Smooth muscle cell (in vitro differentiated cells): Measurements from ENCODE around the gene TRIP13. TPM values are rescaled to one million over a fixed set of nuclear protein-coding genes. Genes with fewer than 3 reads are reported as not detected.

Source experiments
- DNase-seq: peaks from one replicate; lab custom pipeline; 2025; ENCODE audit not compliant: unreplicated experiment; lab: John Stamatoyannopoulos, UW
- H2AFZ ChIP-seq: fragments of 200-600 bp; sonication (generic); 2 replicates; pipeline ENCODE4 v1.6.0; 2016; ENCODE audit warnings: antibody characterized with exemption, low read depth, mild to moderate bottlenecking
- H3F3A ChIP-seq: fragments of 200-600 bp; sonication (generic); 2 replicates; pipeline ENCODE4 v1.6.0; 2017; ENCODE audit warnings: antibody characterized with exemption, low read depth
- H3K27ac ChIP-seq: fragments of 200-600 bp; sonication (generic); 2 replicates; pipeline ENCODE4 v1.5.1; 2016; ENCODE audit warnings: low read depth, mild to moderate bottlenecking
- H3K27me3 ChIP-seq: fragments of 200-600 bp; sonication (generic); 2 replicates; pipeline ENCODE4 v1.6.1; 2016; ENCODE audit warnings: low read depth, mild to moderate bottlenecking
- H3K36me3 ChIP-seq: fragments of 200-600 bp; sonication (generic); 2 replicates; pipeline ENCODE4 v1.5.1; 2016; ENCODE audit warnings: low read depth
- H3K4me1 ChIP-seq: fragments of 200-600 bp; sonication (generic); 2 replicates; pipeline ENCODE4 v1.5.1; 2016; ENCODE audit warnings: low read depth
- H3K4me2 ChIP-seq: fragments of 200-600 bp; sonication (generic); 2 replicates; pipeline ENCODE4 v1.6.0; 2016; ENCODE audit warnings: mild to moderate bottlenecking
- H3K4me3 ChIP-seq: fragments of 200-600 bp; sonication (generic); 2 replicates; pipeline ENCODE4 v1.5.1; 2016; ENCODE audit warnings: mild to moderate bottlenecking
- H3K79me2 ChIP-seq: fragments of 200-600 bp; sonication (generic); 2 replicates; pipeline ENCODE4 v1.6.0; 2016; ENCODE audit warnings: low read depth, mild to moderate bottlenecking
- H3K9ac ChIP-seq: fragments of 200-600 bp; sonication (generic); 2 replicates; pipeline ENCODE4 v1.6.0; 2016; ENCODE audit warnings: low read depth
- H3K9me3 ChIP-seq: fragments of 200-600 bp; sonication (generic); replicated peaks from 2 replicates; pipeline ENCODE4 v1.5.1; 2016; ENCODE audit warnings: low read depth
- H4K20me1 ChIP-seq: fragments of 200-600 bp; sonication (generic); 2 replicates; pipeline ENCODE4 v1.6.0; 2016; ENCODE audit warnings: low read depth
- CTCF ChIP-seq: fragments of 200-600 bp; sonication (generic); IDR thresholded peaks from 2 replicates; pipeline ENCODE4 v1.5.1; 2017; ENCODE audit warnings: borderline replicate concordance, mild to moderate bottlenecking, antibody characterized with exemption; ENCODE audit not compliant: insufficient read depth, poor library complexity, severe bottlenecking
- WGBS: methylation state at CpG from one replicate; pipeline ENCODE4 v1.1.7; 2016; ENCODE audit warnings: low lambda C conversion rate; 5-methylcytosine and 5-hydroxymethylcytosine counted together
- polyA plus RNA-seq: library from polyadenylated mRNA; unstranded; fragments of >200 nt; fragmentation: Nextera tagmentation; extraction: Ambion mirVana; gene quantifications from 2 replicates; pipeline ENCODE4 v1.2.1, GENCODE V29; 2016
- total RNA-seq: library from RNA; depleted of rRNA; stranded (reverse); fragments of >200 nt; gene quantifications from 2 replicates; pipeline ENCODE4 v1.2.3, GENCODE V29; 2014

Gene TRIP13
- total and polyA plus RNA-seq, 2 experiments from 2014 or later: 8.4 to 12.0 TPM

GRCh38 chr5:861442-862366, 31.0 kb upstream of the TRIP13 start:
- 91% methylated on average over 22 of the region's 22 CpGs for WGBS
- Histone ChIP-seq H3K9me3 (no peaks in the 10 kb centered on the region), H3K4me3 (no peak overlapping the region), H3K27me3 (no peaks in the 10 kb centered on the region), H3K9ac (no peak overlapping the region), H3K27ac (no peak overlapping the region), H3F3A (no peaks in the 10 kb centered on the region), H3K4me2 (no peak overlapping the region), H3K4me1 (no peaks in the 10 kb centered on the region), H2AFZ (no peak overlapping the region), H3K79me2 (peaks cover 4% of the 10 kb centered on the region), H4K20me1 (no peaks in the 10 kb centered on the region), H3K36me3 (no peaks in the 10 kb centered on the region)
- no peak for DNase-seq
- no peak for TF ChIP-seq CTCF

GRCh38 chr5:862367-863243, 30.1 kb upstream of the TRIP13 start:
- Histone ChIP-seq H2AFZ (no peak overlapping the region), H3K4me3 (no peak overlapping the region), H4K20me1 (no peaks in the 10 kb centered on the region), H3K27ac (no peak overlapping the region), H3K4me2 (no peak overlapping the region), H3K9ac (no peak overlapping the region), H3F3A (no peaks in the 10 kb centered on the region), H3K27me3 (no peaks in the 10 kb centered on the region), H3K4me1 (no peaks in the 10 kb centered on the region), H3K79me2 (peaks cover 4% of the 10 kb centered on the region), H3K36me3 (no peaks in the 10 kb centered on the region), H3K9me3 (no peaks in the 10 kb centered on the region)
- WGBS: 90% methylated on average over 25 of the region's 25 CpGs
- TF ChIP-seq CTCF: no peak
- DNase-seq: no peak

GRCh38 chr5:863244-863805, 29.4 kb upstream of the TRIP13 start:
- H3K27ac ChIP-seq: no peak overlapping the region
- H3K79me2 ChIP-seq: peaks cover 4% of the 10 kb centered on the region
- WGBS: 97% methylated on average over 16 of the region's 16 CpGs
- no peak for TF ChIP-seq CTCF
- H3K4me2 ChIP-seq: no peak overlapping the region
- H4K20me1 ChIP-seq: no peaks in the 10 kb centered on the region
- H3K9ac ChIP-seq: no peak overlapping the region
- no peak overlapping the region for H2AFZ ChIP-seq
- no peak for DNase-seq
- H3F3A ChIP-seq: no peaks in the 10 kb centered on the region
- H3K9me3 ChIP-seq: no peaks in the 10 kb centered on the region
- no peaks in the 10 kb centered on the region for H3K27me3 ChIP-seq
- peaks cover 3% of the 10 kb centered on the region for H3K36me3 ChIP-seq
- no peaks in the 10 kb centered on the region for H3K4me1 ChIP-seq
- H3K4me3 ChIP-seq: no peak overlapping the region
